Fibroblast of mammary gland (primary cell): ENCODE data around the gene CD164.

Experiments
- DNase-seq: peaks from one replicate; pipeline ENCODE4 v3.0.0-alpha.2; 2010; ENCODE audit warnings: low read depth
- H3K4me3 ChIP-seq: 2 replicates; pipeline ENCODE4 v1.5.1; 2011; ENCODE audit warnings: low read depth, mild to moderate bottlenecking, low read length, moderate library complexity; ENCODE audit not compliant: control insufficient read depth
- TF ChIP-seq, protein P1 (sequence below): conservative IDR thresholded peaks from 2 replicates; pipeline ENCODE4 v1.5.1; 2011; ENCODE audit warnings: low read depth, low read length, inconsistent platforms; ENCODE audit not compliant: control insufficient read depth, insufficient read depth

CD164 gene

DNA sequence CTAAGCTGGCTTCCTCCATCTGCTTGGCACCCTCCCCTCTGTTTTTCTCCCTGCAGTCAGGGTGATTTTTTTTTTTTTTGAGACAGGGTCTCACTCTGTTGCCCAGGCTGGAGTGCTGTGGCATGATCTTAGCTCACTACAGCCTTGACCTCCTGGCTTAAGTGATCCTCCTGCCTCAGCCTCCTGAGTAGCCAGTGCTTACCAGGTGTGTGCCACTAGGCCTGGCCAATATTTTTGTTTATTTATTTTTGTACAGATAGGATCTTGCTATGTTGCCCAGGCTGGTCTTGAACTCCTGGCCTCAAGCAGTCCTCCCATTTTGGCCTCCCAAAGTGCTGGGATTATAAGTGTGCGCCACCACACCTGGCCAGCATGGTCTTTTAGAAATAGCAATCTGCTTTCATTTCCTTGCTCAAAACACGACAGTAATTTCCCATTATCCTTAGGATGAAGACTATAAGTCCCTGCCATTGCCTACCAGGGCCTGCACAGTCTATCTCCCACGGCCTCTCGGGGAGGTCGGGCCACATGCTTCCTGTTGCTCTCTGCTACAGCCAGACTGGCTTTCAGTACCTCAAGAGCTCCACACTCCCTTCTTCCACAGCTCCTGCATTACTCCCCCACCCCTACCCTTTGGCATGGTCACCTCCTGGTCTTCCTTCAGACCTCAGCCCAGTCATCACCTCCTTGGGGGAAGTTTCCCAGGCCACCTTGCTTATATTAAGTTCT is 11.1 kb upstream of the CD164 start:
- no peak for DNase-seq
- TF ChIP-seq, protein P1, sequence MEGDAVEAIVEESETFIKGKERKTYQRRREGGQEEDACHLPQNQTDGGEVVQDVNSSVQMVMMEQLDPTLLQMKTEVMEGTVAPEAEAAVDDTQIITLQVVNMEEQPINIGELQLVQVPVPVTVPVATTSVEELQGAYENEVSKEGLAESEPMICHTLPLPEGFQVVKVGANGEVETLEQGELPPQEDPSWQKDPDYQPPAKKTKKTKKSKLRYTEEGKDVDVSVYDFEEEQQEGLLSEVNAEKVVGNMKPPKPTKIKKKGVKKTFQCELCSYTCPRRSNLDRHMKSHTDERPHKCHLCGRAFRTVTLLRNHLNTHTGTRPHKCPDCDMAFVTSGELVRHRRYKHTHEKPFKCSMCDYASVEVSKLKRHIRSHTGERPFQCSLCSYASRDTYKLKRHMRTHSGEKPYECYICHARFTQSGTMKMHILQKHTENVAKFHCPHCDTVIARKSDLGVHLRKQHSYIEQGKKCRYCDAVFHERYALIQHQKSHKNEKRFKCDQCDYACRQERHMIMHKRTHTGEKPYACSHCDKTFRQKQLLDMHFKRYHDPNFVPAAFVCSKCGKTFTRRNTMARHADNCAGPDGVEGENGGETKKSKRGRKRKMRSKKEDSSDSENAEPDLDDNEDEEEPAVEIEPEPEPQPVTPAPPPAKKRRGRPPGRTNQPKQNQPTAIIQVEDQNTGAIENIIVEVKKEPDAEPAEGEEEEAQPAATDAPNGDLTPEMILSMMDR = no peak
- no peak overlapping the region for H3K4me3 ChIP-seq

DNA sequence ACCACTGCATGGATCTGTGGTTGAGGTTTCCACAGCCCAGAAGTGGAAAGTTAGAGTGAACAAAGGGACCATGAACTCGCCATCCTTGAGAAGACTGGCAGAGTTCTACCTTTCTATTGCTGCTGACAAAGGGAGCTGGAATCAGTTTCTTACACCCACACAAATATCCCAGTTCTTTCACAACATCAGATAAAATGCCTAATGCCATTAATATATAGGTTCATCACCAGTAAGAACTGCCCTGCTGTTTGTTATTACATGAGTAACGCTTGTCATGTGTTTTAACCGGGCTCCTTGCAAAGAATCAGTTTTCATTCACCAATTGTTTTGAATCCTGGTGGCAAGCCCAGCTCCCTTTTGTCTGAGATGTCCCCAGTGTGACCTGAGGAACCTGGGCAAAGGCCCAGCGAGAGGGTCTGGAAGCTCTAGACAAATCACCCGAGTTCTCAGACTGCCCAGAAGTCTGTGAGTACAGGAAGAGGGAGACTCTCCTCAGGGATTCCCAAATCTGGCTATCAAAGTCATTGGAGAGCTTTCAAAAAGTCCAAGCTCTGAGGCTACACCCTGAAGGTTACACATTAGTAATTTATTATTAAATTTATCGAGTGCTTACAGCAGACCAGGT is 7.5 kb upstream of the CD164 start:
- DNase-seq = peak; percentile 60
- TF ChIP-seq, protein P1 = no peak
- no peak overlapping the region for H3K4me3 ChIP-seq

DNA sequence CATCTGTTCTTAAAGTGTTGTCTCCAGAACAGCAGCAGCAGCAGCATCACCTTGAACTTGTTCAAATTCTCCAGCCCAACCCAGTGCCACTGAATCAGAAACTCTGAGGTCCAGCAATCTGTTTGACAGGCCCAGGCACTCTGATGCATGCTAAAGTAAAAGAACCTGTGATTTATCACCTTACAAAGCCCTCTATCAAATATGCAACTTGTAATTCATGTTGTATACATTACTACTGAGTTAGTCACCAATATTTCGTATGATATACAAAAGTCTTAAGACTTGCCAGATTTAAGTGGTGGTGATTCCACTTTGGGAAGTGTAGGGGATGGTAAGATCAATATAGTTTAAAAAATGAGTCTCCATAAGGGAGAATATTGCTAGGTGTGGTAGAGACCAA is 6.0 kb upstream of the CD164 start:
- no peak for DNase-seq
- TF ChIP-seq, protein P1 = no peak
- no peak overlapping the region for H3K4me3 ChIP-seq

DNA sequence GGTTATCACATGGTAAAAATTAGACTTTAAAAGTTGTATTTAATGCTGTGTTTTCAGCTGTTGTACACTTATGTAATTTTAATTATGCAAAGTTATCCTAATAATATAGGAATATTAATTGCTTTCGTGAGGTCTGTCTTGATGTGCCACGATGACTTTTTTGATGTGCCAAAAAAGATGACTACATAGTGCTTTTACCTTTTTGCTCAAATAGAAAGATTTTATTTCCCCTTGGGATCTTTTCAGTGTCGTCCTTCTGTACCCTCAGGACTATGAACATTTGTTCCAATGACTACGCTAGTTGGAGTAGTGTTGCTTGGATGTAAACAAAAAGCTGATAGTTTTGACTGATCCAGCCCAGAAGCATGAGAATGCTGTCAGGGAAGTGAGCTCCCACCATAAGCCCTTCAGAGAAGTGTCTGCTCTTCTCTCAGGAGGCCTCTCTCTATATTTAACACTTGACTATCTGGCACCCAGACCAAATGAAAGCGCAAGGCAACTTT is 1.2 kb upstream of the CD164 start:
- H3K4me3 ChIP-seq = peak overlapping the region; percentile 66
- no peak for DNase-seq
- TF ChIP-seq, protein P1 = no peak

DNA sequence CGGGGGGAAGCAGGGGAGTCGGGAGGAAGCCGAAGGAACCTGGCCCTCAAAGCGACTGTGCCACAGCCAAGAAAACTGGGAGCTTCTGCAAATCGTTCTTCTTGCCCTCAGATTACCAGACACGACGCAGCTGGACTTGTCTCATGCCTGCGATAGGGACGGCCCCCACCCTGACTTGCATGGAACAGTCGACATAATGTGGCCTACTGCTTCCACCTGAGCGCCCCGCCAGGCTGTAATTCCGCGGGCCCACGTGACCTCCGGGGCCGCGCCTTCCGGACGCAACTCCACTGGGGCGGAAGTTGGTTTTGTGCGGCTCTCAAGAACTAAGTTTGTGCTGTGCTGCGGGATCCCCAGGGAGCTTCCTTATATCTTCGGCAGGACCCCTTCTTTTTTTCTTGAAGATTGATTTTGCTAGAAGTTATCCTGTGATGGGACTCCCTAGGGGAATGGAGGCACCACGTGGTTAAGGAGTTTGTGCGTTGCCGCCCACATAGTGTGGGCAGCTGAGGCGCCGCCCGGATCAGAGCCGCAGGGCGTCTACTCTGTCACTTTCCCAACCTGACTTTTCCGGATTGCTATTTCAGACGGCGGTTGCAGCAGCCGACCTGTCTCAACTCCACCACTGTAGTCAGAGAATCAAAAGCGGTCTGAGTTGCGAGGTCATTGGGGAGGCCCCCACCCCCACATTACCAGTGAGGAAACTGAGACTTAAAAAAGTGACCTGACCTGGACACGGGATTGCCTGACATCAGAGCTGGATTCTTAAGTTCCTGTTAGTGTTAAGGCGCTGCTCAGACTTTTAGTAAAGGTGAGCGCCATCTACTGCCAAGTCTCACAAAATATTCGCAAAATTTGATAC is 540 bp upstream of the CD164 start:
- peak; percentile 91 for DNase-seq
- H3K4me3 ChIP-seq = peak overlapping the region; percentile 66
- TF ChIP-seq, protein P1 = peak; percentile 46

DNA sequence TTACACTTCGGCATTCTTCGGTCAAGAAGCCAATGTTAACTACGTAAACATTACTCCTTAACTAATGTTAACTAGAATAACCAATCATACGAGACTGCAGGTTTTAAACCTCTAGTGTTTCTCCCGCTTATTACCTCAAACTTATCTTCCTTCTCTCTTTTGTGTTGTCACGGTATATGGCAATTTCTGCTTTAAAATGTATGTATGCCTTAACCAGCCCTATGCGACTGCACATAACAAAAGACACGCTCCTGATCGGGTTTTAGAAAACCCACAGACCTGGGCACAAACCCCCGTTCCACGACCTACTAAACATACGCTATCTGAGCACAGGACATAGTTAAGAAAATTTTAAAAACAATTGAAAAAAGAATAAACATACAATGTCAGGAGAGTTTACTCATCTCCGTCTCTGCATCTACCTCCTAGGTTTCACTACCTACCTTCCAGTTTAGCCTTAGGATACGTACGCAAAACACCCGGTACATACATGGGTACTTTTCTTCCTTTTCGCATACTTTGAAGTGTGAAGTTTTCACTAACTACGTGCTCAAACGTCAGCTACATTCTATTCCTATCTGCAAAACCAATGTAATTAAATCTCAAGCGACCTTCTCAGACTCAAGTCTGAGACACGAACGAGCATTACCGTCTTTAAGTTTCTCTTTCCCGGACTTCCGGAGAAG is 1.1 kb downstream of the CD164 start:
- peak overlapping the region; percentile 66 for H3K4me3 ChIP-seq
- DNase-seq = peak; percentile 33
- TF ChIP-seq, protein P1 = no peak
